ENCODE results near the gene PRSS56.
"Not testable (repeated sequence)": the region's sequence is repeated elsewhere in the genome, so short reads cannot be mapped to it uniquely, and the experiment has no call there.

PRSS56 gene

DNA sequence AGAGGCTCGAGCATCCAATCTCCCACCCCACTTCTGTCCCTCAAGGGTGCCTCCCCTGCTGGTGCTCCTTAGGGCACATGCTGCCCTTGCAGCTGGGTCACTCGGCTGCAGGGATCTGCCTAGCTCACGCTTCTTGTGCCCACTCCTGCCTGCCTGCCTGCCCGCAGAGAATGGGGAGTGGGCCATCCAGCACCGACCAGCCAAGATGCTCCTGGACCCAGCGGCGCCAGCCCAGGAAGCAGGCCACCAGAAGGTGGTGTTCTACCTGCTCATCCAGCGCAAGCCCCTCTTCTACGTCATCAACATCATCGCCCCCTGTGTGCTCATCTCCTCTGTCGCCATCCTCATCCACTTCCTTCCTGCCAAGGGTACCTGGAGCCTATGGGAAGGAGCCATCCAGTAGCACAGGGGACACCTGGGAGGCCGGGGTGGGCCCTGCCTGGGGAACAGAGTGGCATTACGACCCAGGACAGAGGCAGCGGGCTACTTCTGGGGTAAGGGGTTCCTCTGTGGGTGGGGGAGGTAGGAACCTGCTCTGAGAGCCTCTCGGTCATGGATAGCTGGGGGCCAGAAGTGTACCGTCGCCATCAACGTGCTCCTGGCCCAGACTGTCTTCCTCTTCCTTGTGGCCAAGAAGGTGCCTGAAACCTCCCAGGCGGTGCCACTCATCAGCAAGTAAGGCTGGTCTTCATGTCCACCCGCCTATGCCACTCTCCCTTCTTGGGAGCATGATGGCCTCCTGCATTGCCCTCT is 22.7 kb downstream of the PRSS56 start:
- no peak for DNase-seq

DNA sequence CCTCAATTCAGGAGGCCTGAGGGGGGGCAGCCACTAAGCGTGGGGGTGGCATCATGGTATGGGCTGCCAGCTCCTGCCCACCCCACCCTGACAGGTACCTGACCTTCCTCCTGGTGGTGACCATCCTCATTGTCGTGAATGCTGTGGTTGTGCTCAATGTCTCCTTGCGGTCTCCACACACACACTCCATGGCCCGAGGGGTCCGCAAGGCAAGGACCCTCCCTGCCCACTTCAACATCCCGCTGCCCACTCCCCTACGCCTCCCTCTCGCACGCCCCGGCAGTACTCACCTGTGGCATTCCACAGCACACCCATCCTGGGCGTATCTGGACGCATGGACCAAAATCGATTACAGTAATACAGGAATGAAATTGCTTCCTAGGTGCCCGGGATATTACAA is 23.3 kb downstream of the PRSS56 start:
- DNase-seq, result no peak

DNA sequence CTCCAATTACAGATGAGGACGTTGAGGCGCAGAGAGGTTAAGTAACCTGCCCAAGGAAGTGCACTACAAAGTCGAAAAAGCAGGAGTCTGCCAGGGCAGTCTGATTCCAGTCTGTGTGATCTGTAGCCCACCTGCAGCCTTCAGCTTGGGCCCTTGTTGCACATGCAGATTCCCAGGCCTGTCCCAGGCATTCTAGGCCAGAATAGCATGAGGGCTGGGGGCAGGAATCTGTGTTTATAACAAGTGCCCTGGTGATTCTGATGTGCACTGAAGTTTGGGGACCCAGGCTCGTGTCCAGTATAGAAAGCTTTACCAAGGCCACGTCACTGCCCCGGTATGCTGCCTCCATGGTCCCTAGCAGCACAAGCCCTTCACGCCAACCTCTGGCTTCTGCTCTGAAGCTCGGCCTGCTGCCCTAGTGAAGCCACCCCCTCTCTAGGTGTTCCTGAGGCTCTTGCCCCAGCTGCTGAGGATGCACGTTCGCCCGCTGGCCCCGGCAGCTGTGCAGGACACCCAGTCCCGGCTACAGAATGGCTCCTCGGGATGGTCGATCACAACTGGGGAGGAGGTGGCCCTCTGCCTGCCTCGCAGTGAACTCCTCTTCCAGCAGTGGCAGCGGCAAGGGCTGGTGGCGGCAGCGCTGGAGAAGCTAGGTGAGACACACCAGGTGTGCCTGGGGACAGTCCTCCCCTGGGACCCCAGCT is 23.9 kb downstream of the PRSS56 start:
- DNase-seq, result no peak

DNA sequence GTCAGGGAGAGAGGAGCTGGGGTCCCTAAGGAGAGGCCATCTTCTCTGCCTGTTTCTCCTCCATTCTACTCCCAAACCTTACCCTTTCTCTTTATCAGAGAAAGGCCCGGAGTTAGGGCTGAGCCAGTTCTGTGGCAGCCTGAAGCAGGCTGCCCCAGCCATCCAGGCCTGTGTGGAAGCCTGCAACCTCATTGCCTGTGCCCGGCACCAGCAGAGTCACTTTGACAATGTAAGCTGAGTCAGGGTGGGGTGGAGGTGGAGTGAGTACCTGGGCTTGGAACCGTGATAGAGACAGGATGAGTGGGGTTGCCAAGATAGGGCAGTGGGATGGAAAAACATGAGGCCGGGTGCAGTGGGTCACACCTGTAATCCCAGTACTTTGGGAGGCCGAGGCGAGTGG is 24.5 kb downstream of the PRSS56 start:
- no peak for DNase-seq

DNA sequence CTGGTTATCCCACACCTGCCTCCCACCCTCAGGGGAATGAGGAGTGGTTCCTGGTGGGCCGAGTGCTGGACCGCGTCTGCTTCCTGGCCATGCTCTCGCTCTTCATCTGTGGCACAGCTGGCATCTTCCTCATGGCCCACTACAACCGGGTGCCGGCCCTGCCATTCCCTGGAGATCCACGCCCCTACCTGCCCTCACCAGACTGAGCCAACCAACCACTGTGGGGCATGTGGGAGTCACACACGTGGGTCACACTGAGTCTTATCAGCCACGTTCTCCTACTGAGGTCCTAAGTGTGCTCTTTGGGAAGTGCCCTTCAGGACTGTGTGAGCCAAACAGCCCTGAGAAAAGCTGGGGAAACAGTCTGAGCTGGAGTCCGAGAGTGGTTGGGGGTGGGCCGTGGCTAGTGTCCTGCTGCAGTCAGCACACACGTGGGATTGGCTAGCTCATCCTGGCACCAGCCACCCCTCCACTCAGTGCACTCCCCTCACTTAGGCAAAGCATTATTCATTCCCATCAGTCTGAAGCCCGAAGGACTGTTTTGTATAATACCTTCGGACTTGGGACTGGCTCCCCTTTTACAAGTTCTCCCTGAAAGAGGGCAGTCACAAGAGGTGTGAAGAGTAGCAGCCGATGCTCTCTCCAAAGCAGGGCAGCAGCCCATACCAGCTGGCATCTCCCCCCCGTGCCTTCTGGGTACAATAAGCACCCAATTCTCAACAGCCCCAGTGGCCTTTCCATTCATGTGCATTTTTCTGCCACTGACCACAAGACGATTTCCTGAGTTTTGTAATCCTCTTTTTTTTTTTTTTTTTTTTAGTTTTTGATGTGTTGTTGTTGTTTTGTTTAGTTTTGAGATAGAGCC is 25.6 kb downstream of the PRSS56 start:
- peak in 2 of 3 donors; percentile 5 to 22 for DNase-seq

DNA sequence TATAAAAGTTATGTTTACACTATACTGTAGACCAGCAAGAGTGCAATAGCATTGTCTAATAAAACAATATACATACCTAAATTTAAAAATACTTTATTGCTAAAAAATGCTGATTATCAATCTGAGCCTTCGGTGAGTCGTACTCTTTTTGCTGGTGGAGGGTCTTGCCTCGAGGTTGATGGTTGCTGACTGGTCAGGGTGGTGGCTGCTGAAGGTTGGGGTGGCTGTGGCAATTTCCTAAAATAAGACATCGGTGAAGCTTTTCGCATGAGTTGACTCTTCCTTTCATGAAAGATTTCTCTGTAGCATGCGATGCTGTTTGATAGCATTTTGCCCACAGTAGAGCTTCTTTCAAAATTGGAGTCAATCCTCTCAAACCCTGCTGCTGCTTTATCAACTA is 27.8 kb downstream of the PRSS56 start:
- no peak for DNase-seq

DNA sequence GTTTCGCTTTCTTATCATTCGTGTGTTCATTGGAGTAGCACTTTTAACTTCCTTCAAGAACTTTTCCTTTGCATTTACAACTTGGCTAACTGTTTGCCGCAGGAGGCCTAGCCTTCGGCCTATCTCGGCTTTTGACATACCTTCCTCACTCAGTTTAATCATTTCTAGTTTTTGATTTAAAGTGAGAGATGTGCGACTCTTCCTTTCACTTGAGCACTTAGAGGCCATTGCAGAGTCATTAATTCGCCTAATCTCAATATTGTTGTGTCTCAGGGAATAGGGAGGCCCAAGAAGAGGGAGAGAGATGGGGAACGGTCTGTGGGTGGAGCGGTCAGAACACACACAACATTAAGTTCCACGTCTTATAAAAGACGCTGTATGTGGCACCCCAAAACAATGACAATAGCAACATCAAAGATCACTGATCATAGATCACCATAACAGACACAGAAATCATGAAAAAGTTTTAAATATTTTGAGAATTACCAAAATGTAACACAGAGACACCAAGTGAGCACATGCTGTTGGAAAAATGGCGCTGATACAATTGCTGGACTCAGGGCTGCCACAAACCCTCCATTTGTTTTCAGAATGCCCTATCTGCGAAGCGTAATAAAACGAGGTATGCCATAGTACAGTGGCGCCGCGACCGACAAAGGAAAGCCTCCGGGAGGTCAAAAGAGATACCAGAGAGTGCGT is 29.6 kb downstream of the PRSS56 start:
- no peak for DNase-seq

DNA sequence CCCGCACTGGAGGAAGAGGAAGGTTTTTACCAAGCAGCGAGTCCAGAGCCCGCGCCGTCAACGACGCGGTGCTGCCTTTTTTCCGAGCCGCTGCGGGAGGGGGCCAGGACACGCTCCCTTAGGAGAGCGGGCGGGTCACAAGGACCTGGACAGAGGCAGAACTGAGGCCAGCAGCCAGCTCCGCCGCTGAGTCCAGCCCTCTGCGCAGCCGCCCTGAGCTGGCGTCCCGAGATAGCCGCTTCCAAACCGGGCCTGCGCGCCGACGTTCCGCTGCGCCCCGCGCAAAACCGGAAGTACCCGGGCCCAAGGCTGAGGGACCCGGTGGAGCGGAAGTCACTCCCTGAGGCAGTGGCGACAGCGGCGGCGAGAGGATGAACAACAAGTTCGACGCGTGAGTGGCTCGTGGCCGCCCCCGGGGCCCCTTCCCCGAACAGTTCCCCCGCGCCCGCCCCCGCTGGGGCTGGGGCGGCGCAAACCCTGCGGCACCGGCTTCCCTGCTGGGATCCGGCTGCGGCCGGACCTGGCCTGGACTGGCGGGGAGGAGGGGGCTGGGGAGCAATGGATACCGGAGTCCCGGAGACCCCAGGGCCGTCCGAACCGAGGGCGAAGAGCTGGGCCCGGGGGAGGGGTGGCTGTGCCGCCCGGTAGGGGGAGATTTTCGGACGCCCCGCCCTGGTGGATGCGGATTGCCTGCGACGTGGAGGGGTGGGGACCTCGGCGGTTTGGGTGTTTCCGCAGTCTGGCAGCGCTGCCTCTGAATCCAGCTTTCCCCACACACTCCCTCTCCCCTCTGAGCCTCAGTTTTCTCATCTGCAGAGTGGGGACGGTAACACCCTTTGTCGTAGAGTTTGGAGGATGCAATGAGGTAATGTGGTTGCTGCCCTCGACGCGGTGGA is 30.4 kb downstream of the PRSS56 start, which contains the start of the genes EIF4E2 and TIGD1:
Gene EIF4E2 (plus strand): TSS at position 336 of the 896 bp plus-strand sequence. CDS start 36 bp downstream, at position 372.
Gene TIGD1 (minus strand): TSS at position 204 of the 896 bp plus-strand sequence. CDS start 675 bp downstream, outside the sequence.
- peak; percentile 95 to 97 (median 97) for DNase-seq

DNA sequence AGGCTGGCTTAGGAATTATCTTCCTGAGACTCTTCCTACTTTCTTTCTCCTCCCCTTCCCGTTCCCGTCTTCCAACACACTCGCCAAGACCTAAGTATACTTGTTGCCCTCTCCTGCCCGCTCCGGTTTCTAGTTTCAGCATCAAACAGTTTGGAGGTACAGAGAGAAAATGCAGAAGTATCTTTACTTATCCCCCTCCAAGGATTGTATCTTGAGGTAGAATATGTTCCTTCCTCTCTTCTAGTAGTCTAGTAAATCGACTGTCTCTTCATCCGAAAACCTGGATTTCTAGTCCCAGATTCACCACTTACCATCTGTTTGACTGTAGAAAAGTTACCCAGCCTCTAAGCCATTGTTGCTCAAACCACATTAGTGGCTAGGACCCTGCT is 31.1 kb downstream of the PRSS56 start:
- DNase-seq, result no peak

DNA sequence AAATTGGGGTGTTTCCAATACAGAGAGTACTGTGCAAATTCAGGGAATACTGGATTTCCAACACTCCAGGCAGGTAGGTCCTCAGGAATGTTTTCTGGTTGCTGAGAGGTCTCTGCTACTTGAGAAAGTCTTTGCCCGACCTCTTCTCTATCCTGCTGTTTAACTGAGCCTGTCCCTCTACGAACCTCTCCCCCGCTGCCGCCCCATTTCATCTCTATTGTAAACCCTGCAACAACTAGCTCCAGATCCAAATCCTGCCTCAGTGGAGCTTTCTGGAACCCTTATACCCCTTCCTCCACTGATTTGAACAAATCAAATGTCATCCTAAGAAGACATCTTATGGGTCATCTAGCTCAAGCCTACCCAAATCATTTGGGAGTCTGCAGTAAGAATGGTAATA is 31.6 kb downstream of the PRSS56 start:
- DNase-seq, result no peak

DNA sequence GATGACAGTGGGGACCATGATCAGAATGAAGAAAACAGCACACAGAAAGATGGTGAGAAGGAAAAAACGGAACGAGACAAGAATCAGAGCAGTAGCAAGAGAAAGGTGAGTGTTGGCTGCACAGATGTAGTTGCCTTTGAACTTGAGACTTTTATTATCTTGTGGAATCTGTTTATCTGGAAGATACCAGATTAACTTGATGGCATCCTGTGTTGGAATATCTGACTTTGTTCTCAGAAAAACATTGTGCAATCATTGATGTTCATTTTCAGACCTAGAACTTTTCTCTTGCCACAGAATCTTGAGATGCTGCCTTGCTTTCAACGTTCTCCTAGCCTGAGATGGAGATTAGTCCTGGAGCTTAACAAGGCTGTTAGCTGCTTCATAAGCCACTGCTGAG is 36.2 kb downstream of the PRSS56 start:
- DNase-seq, result no peak

DNA sequence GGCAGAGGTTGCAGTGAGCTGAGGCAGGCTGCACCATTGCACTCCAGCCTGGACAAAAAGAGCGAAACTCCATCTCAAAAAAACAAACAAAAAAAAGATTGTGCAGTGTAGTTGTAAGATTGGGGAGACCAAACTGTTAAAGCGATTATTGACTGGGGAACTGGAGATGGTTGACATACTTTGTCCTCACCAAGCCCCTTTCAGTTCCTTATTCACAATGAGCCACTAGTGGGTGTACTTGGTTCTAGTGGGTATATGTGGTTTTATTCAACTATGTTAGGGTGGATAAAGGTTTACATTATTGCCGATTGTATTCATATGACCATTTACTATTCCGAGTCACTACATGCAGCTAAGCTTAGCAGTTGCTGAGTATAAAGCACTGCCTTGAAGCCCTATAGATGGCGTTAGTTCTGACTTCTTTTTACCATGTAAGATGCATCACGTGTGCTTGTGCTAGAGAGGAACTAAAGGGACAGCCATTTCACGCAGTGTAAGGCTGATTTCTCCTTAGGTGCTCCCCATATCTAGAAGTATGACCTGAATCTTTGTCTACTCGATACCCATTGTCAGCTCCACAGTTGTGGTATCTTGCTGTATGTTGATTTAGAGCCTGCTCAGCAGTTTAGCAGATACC is 42.4 kb downstream of the PRSS56 start:
- DNase-seq, result no peak

DNA sequence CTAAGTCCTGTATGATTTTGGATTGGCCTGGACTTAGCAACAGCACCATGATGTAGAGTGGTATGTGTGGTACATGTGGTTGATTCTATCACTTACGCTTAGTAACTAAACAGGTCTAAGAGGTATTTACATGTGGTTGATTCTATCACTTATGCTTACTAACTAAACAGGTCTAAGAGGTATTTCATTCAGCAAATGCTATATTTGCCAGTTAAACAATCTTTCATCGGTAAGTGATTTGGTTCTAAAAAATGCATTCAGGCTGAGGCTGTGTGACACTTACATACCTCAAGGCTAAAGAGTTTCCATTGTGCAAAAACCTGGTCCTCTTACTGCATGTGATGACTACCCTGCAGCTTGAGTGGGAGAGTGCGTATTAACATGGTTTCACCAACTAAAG is 43.4 kb downstream of the PRSS56 start:
- no peak for DNase-seq

DNA sequence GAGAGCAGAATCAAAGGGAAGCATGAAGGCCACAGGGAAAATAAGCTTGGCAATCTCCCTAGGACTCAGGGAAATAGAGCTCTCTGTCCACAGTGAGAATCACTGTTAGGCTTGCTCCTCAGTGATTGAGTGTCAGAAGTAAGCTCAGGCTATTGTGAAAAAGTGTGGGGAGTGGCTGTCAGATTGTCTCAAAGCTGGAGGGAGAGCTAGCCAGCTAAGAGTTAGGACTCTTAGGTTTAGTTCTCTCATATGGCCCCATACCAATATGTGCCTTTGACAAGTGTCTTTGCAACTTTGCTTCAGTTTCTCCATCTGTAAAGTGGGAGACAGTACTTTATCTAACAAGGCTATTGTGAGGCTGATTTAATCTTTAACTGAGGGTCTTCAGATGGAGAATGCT is 47.5 kb downstream of the PRSS56 start:
- DNase-seq, result no peak

DNA sequence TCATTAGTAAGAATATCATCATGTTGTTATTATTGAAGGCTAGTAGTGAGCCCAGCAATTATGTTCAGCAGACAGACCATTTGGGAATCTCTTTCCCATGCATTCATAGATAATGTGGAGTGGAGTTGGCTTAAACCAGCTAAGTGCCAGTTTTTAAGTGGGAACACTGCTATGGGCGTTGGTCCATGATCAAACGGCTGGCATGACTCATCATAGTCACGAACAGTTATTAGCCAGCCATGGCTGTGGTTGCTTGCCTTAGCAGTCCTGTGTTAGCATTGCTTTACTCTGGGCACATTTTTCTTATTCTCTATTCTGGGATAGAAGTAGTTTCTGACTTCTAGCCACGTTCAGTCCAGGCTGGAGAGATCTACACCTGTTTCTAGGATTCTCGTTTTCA is 48.0 kb downstream of the PRSS56 start:
- DNase-seq, result peak; percentile 58 to 82 (median 59)

DNA sequence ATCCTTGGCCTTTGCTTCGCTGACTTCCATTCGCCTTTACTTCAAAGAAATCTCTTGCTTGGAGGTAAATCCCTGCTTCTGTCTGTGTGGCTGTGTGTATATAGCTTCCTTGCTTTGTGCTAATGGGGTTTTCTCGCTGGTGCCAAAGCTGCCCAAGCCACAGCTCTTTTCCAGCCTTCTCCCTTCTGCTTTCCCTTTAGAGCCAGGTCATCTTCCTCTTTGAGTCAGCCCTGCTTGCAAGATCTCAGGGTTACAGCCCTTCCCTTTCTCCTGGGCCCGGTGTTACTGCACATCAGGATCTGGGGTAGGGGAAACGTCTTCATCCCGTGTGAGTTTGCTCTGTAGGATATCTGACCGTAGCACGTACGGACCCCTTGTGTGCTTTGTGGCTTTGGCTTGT is 49.4 kb downstream of the PRSS56 start:
- DNase-seq, result peak; percentile 31 to 53 (median 39)

DNA sequence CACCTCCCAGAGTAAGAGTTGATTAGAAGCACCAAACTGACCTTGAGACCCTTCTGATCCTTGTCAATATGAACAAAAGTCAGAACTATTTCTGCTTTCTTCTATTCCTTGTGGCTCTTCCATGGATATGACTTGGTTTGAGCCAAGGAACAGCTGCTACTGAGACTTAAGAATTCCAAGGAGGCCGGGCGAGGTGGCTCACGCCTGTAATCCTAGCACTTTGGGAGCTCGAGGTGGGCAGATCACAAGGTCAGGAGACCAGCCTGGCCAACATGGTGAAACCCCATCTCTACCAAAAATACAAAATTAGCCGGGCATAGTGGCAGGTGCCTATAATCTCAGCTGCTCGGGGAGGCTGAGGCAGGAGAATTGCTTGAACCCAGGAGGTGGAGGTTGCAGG is 50.3 kb downstream of the PRSS56 start:
- not testable (repeated sequence) for DNase-seq

DNA sequence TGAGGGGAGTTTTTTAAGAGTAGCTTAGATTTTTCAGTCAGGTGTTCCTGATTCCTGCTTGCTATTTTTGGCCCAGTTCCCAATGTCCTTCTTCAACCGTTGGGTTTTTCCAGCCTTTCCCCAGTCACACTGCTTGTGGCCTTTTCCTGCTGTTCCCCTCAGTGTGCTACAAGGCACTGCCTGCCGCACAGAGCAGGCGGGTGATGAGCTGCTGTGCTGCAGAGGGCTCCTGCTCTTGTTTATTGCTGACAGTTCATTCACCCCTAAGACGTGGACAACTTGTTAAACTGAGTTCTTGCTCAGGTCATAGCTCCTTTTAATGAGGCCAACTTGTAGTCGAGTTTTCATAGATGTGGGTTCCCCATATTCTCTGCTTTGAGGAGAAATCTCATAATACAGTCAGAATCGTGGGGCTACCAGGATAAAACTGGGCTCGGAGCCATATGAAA is 50.9 kb downstream of the PRSS56 start:
- DNase-seq, result no peak

DNA sequence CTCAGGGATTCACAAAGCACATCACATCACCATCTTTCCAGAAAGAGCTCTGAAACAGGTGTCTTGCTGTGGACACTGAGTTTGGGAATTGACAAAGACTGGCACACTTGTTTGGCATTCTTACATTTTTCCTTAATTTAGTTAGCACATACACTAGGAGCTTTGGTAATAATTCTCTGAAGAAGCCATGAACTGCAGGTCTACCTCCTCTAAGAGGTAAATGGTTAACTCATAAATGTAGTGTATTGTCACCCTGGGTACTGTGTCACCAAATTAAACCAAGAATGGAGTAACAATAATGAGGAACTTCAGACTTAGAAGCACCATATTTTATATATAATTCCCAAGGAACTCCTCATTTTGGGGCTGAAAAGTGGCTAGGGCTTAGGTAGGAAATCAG is 52.9 kb downstream of the PRSS56 start:
- DNase-seq, result no peak

DNA sequence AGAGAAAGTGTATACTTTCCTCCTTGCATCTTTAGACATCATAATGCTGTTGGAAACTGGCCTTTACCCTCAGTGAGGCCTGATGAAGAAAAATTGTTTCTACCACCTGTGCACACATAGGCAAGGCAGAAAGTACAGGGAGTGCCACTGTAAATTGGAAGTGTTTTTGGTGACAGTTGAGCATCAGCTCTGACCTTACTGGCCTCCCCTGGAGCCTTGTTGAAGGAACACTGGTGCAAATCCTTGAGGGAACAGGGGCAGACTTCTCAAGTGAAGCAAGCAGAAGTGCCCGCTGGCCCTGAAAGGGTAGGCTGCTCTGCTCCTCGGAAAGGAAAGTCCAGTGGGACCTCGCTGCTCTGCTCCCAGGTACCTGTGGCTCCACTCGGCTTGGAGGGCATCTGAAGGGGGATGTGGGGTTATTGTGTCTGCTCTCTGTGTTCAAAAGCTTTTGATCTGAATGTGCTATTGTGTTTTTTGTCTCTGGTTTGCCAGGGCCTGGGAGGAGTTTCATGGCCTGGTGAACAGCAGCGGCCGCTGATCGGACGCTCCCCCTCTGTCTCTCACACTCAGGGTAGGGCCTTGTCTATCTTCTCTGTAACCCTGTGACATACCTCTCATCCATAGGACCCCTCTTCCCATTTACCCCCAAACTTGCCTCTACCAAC is 53.7 kb downstream of the PRSS56 start:
- DNase-seq, result no peak

Data from suppressor macrophage treated with lipopolysaccharide for 1 hour (primary cell).